IMR-90 (cell line): ENCODE measurements around the gene MTHFSD. TPM values are rescaled to one million over a fixed set of nuclear protein-coding genes. Genes with fewer than 3 reads are reported as not detected.

Experiments
- ATAC-seq: fragments of 200-7000 bp; cut with Tn5 transposase; 2 replicates; pipeline ENCODE4 v1.9.1; 2020; ENCODE audit warnings: low read depth, mild to moderate bottlenecking, moderate library complexity
- BruUV-seq: library from RNA; stranded (reverse); fragments of 400-500 nt; replicated peaks from 2 replicates; lab custom pipeline; 2021; lab: Mats Ljungman, UMichigan
- CTCF ChIA-PET: fragments of 300-600 bp; formaldehyde crosslinking; extraction: SDS; loops from one replicate; lab custom pipeline; 2021; ENCODE audit warnings: antibody characterized with exemption; lab: Yijun Ruan, JAX
- POLR2A ChIA-PET: fragments of 300-600 bp; sonication (Branson Sonifier 250); formaldehyde crosslinking; loops from one replicate; lab custom pipeline; 2022; ENCODE audit warnings: antibody characterized with exemption; ENCODE audit not compliant: unreplicated experiment; lab: Charles Lee
- DNase-seq: peaks from one replicate; pipeline ENCODE4 v3.0.0; 2013
- H2AFZ ChIP-seq: replicated peaks from 2 replicates; pipeline ENCODE3; 2013; ENCODE audit warnings: low read length, mild to moderate bottlenecking; ENCODE audit not compliant: poor library complexity
- H2AK5ac ChIP-seq: 2 replicates; pipeline ENCODE4 v1.6.1; 2013; ENCODE audit warnings: low read depth, low read length, inconsistent platforms
- H2AK9ac ChIP-seq: replicated peaks from 2 replicates; pipeline ENCODE3; 2013; ENCODE audit warnings: mild to moderate bottlenecking, low read depth, low read length, moderate library complexity; ENCODE audit not compliant: poor library complexity
- H2BK120ac ChIP-seq: 2 replicates; pipeline ENCODE4 v1.6.1; 2013; ENCODE audit warnings: low read depth, low read length, inconsistent platforms
- H2BK15ac ChIP-seq: 3 replicates; pipeline ENCODE4 v1.6.1; 2013; ENCODE audit warnings: low read depth, low read length, inconsistent platforms
- H2BK20ac ChIP-seq: 2 replicates; pipeline ENCODE4 v1.6.1; 2013; ENCODE audit warnings: low read depth, mild to moderate bottlenecking, inconsistent platforms, low read length, moderate library complexity
- H2BK5ac ChIP-seq: 2 replicates; pipeline ENCODE4 v1.6.1; 2013; ENCODE audit warnings: mild to moderate bottlenecking, low read depth, low read length, inconsistent platforms; ENCODE audit not compliant: poor library complexity, severe bottlenecking
- H3K14ac ChIP-seq: replicated peaks from 2 replicates; pipeline ENCODE4 v1.6.1; 2013; ENCODE audit warnings: low read depth, low read length, inconsistent platforms
- H3K18ac ChIP-seq: 2 replicates; pipeline ENCODE4 v1.6.1; 2013; ENCODE audit warnings: low read depth, low read length, control low read depth
- H3K23ac ChIP-seq: 2 replicates; pipeline ENCODE4 v1.6.1; 2013; ENCODE audit warnings: low read depth, low read length, inconsistent platforms
- H3K27ac ChIP-seq: 2 replicates; pipeline ENCODE4 v1.5.1; 2013; ENCODE audit warnings: mild to moderate bottlenecking, control low read depth, low read length; ENCODE audit not compliant: insufficient read depth
- H3K27me3 ChIP-seq: 2 replicates; pipeline ENCODE4 v1.6.1; 2013; ENCODE audit warnings: low read length; ENCODE audit not compliant: control insufficient read depth, insufficient read depth
- H3K36me3 ChIP-seq: 2 replicates; pipeline ENCODE4 v1.6.1; 2013; ENCODE audit warnings: low read length, mixed read lengths; ENCODE audit not compliant: control insufficient read depth, insufficient read depth
- H3K4ac ChIP-seq: 2 replicates; pipeline ENCODE4 v1.6.1; 2013; ENCODE audit warnings: low read depth, low read length, inconsistent platforms
- H3K4me1 ChIP-seq: 2 replicates; pipeline ENCODE4 v1.6.1; 2013; ENCODE audit warnings: low read length, mixed read lengths; ENCODE audit not compliant: control insufficient read depth, insufficient read depth
- H3K4me2 ChIP-seq: 2 replicates; pipeline ENCODE4 v1.6.1; 2013; ENCODE audit warnings: low read depth, mild to moderate bottlenecking, control low read depth, low read length, moderate library complexity
- H3K4me3 ChIP-seq: 2 replicates; pipeline ENCODE4 v1.5.1; 2013; ENCODE audit warnings: low read depth, mild to moderate bottlenecking, control low read depth, low read length, moderate library complexity; ENCODE audit not compliant: insufficient read depth
- H3K56ac ChIP-seq: 2 replicates; pipeline ENCODE4 v1.6.1; 2013; ENCODE audit warnings: low read length, inconsistent platforms; ENCODE audit not compliant: insufficient read depth; ENCODE audit errors: extremely low read depth
- H3K79me1 ChIP-seq, 2 experiments: 2 replicates each; pipeline ENCODE4 v1.6.1; 2013; ENCODE audit warnings: low read length in 2 of 2, inconsistent platforms in 1 of 2, low read depth in 1 of 2
- H3K9ac ChIP-seq: 2 replicates; pipeline ENCODE4 v1.6.1; 2013; ENCODE audit warnings: low read depth, low read length, control low read depth
- H3K9me1 ChIP-seq: 2 replicates; pipeline ENCODE4 v1.6.1; 2013; ENCODE audit warnings: low read length, inconsistent platforms; ENCODE audit not compliant: insufficient read depth
- H3K9me3 ChIP-seq: 2 replicates; pipeline ENCODE4 v1.6.1; 2013; ENCODE audit warnings: low read length; ENCODE audit not compliant: control insufficient read depth, insufficient read depth
- H4K20me1 ChIP-seq: 2 replicates; pipeline ENCODE4 v1.6.1; 2013; ENCODE audit warnings: low read length, inconsistent platforms; ENCODE audit not compliant: insufficient read depth
- H4K5ac ChIP-seq: 2 replicates; pipeline ENCODE4 v1.6.1; 2013; ENCODE audit warnings: mild to moderate bottlenecking, low read depth, low read length, control low read depth
- H4K8ac ChIP-seq, 2 experiments: 2 replicates each; pipeline ENCODE4 v1.6.1; 2013; ENCODE audit warnings: low read depth in 2 of 2, low read length in 2 of 2, control low read depth in 1 of 2, inconsistent platforms in 1 of 2
- H4K91ac ChIP-seq: 2 replicates; pipeline ENCODE4 v1.6.1; 2013; ENCODE audit warnings: low read depth, low read length, inconsistent platforms; ENCODE audit not compliant: insufficient read depth
- BHLHE40 ChIP-seq: fragments of 150-350 bp; IDR thresholded peaks from 2 replicates; pipeline ENCODE4 v1.6.1; 2016; ENCODE audit warnings: mild to moderate bottlenecking, low read depth, low read length
- CEBPB ChIP-seq: IDR thresholded peaks from 2 replicates; pipeline ENCODE4 v1.6.1; 2012; ENCODE audit warnings: low read depth, low read length, improper control_type of control experiment
- CHD1 ChIP-seq: IDR thresholded peaks from 2 replicates; pipeline ENCODE4 v1.6.1; 2012; ENCODE audit warnings: low read depth, low read length, improper control_type of control experiment
- ELK1 ChIP-seq: fragments of 150-350 bp; IDR thresholded peaks from 2 replicates; pipeline ENCODE4 v1.6.1; 2016; ENCODE audit warnings: low read depth, mild to moderate bottlenecking, low read length, moderate library complexity, borderline replicate concordance
- FOS ChIP-seq: fragments of 150-350 bp; IDR thresholded peaks from 2 replicates; pipeline ENCODE4 v1.6.1; 2016; ENCODE audit warnings: low read depth, low read length
- MAFK ChIP-seq: IDR thresholded peaks from 2 replicates; pipeline ENCODE4 v1.6.1; 2012; ENCODE audit warnings: low read depth, low read length, improper control_type of control experiment
- MAZ ChIP-seq: IDR thresholded peaks from 2 replicates; pipeline ENCODE4 v1.6.1; 2012; ENCODE audit warnings: low read depth, mild to moderate bottlenecking, low read length, improper control_type of control experiment, moderate library complexity, borderline replicate concordance
- MXI1 ChIP-seq: IDR thresholded peaks from 2 replicates; pipeline ENCODE4 v1.6.1; 2012; ENCODE audit warnings: low read depth, mild to moderate bottlenecking, low read length, moderate library complexity, borderline replicate concordance
- NFE2L2 ChIP-seq: fragments of 150-350 bp; IDR thresholded peaks from 2 replicates; pipeline ENCODE4 v1.6.1; 2016; ENCODE audit warnings: low read depth, mild to moderate bottlenecking, low read length
- POLR2A ChIP-seq: IDR thresholded peaks from 2 replicates; pipeline ENCODE4 v1.6.1; 2012; ENCODE audit warnings: mild to moderate bottlenecking, low read depth, low read length
- RAD21 ChIP-seq: IDR thresholded peaks from 2 replicates; pipeline ENCODE4 v1.6.1; 2012; ENCODE audit warnings: low read length, improper control_type of control experiment
- RCOR1 ChIP-seq: IDR thresholded peaks from 2 replicates; pipeline ENCODE4 v1.6.1; 2012; ENCODE audit warnings: mild to moderate bottlenecking, low read length, improper control_type of control experiment; ENCODE audit not compliant: insufficient replicate concordance
- SMC3 ChIP-seq: fragments of 150-350 bp; IDR thresholded peaks from 2 replicates; pipeline ENCODE4 v1.6.1; 2016; ENCODE audit warnings: low read depth, mild to moderate bottlenecking, antibody characterized with exemption, low read length, moderate library complexity
- USF2 ChIP-seq: fragments of 150-350 bp; IDR thresholded peaks from 2 replicates; pipeline ENCODE4 v1.6.1; 2017; ENCODE audit warnings: mild to moderate bottlenecking, antibody characterized with exemption, low read length, low read depth
- WGBS, 2 experiments: methylation state at CpG; one replicate each; pipeline versions ENCODE4 v1.1.5 to v1.1.7; 2013; ENCODE audit warnings: missing lambda C conversion rate in 2 of 2; ENCODE audit not compliant: insufficient read length in 1 of 2; ENCODE audit errors: extremely low coverage in 2 of 2; 5-methylcytosine and 5-hydroxymethylcytosine counted together
- dilution Hi-C: fragments of 300-500 bp; cut with HindIII; formaldehyde crosslinking; loops from one replicate; pipeline ENCODE4 v1.14.3; 2018; ENCODE audit warnings: low sequenced_read_pairs; ENCODE audit not compliant: unreplicated experiment
- in situ Hi-C: fragments of 300-500 bp; cut with MboI; formaldehyde crosslinking; loops from 3 replicates; pipeline ENCODE4 v1.14.3; 2019; ENCODE audit warnings: low sequenced_read_pairs, inconsistent platforms, mixed read lengths
- intact Hi-C: fragments of 100-400 bp; cut with micrococcal nuclease; formaldehyde crosslinking; loops from 2 replicates; pipeline ENCODE4 v1.10.0; 2022
- polyA plus RNA-seq, 3 experiments: library from polyadenylated mRNA; depleted of rRNA; stranded (reverse); fragments of >200 nt; gene quantifications; 2 replicates each; pipeline ENCODE4 v1.2.3, GENCODE V29; 2012; ENCODE audit warnings: low replicate concordance in 1 of 3
- total RNA-seq: library from RNA; depleted of rRNA; stranded (reverse); fragments of >200 nt; gene quantifications from 2 replicates; pipeline ENCODE4 v1.2.3, GENCODE V29; 2012
- TF ChIP-seq, protein P1 (sequence below): conservative IDR thresholded peaks from 2 replicates; pipeline ENCODE4 v1.5.1; 2012; ENCODE audit warnings: mild to moderate bottlenecking, low read depth, low read length, improper control_type of control experiment

The MTHFSD gene
- total and polyA plus RNA-seq, 2 of the 4 experiments (the other 2 are of a cell fraction) = 8.2 to 16.8 TPM

- no peak overlapping the region for H3K9ac ChIP-seq
- ATAC-seq (no peak), DNase-seq (no peak)
- in situ Hi-C loops (no loop called here), dilution Hi-C loops (no loop called here), intact Hi-C loops (no loop called here)
- H2BK120ac ChIP-seq = no peak overlapping the region
- H3K56ac ChIP-seq = no peak overlapping the region
- H4K91ac ChIP-seq = no peak overlapping the region
- H3K36me3 ChIP-seq = peaks cover 66% of the 10 kb centered on the region
- H3K27ac ChIP-seq = no peak overlapping the region
- no peak overlapping the region for H2BK20ac ChIP-seq
- H2AFZ ChIP-seq = no peak overlapping the region
- ChIA-PET CTCF (no interaction called here), POLR2A (no interaction called here)
- no peak overlapping the region for H3K4ac ChIP-seq
- no peak overlapping the region for H3K18ac ChIP-seq
- WGBS, 2 experiments = 93% methylated on average over 19 of the region's 54 CpGs; no CpG with 5 or more reads in 1 of the 2 experiments
- peak overlapping the region; percentile 27; the same call in 1 of the 2 replicates for H2AK5ac ChIP-seq
- H3K79me1 ChIP-seq = peaks cover 24 to 66% of the 10 kb centered on the region in 2 experiments
- H2BK15ac ChIP-seq = no peak overlapping the region
- H3K27me3 ChIP-seq = no peaks in the 10 kb centered on the region
- no peak overlapping the region for H3K4me2 ChIP-seq
- H2AK9ac ChIP-seq = no peak overlapping the region
- no peak overlapping the region for H3K23ac ChIP-seq
- no peak overlapping the region for H4K5ac ChIP-seq
- no peak overlapping the region; a peak in 1 of 4 replicates for H4K8ac ChIP-seq
- peak overlapping the region; percentile 9; the same call in 1 of the 2 replicates for H3K14ac ChIP-seq
- BruUV-seq = no TSS peak
- peaks cover 48% of the 10 kb centered on the region for H3K4me1 ChIP-seq
- H3K9me3 ChIP-seq = no peaks in the 10 kb centered on the region
- no peak overlapping the region for H2BK5ac ChIP-seq
- peaks cover 44% of the 10 kb centered on the region for H3K9me1 ChIP-seq
- no peak overlapping the region for H3K4me3 ChIP-seq
- H4K20me1 ChIP-seq = peaks cover 96% of the 10 kb centered on the region
- TF ChIP-seq CHD1 (no peak), MXI1 (no peak), ELK1 (no peak), FOS (no peak), RCOR1 (no peak), MAFK (no peak), BHLHE40 (no peak), RAD21 (no peak), POLR2A (no peak), NFE2L2 (no peak), USF2 (no peak), SMC3 (no peak), CEBPB (no peak), MAZ (no peak)
- TF ChIP-seq, protein P1, sequence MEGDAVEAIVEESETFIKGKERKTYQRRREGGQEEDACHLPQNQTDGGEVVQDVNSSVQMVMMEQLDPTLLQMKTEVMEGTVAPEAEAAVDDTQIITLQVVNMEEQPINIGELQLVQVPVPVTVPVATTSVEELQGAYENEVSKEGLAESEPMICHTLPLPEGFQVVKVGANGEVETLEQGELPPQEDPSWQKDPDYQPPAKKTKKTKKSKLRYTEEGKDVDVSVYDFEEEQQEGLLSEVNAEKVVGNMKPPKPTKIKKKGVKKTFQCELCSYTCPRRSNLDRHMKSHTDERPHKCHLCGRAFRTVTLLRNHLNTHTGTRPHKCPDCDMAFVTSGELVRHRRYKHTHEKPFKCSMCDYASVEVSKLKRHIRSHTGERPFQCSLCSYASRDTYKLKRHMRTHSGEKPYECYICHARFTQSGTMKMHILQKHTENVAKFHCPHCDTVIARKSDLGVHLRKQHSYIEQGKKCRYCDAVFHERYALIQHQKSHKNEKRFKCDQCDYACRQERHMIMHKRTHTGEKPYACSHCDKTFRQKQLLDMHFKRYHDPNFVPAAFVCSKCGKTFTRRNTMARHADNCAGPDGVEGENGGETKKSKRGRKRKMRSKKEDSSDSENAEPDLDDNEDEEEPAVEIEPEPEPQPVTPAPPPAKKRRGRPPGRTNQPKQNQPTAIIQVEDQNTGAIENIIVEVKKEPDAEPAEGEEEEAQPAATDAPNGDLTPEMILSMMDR = no peak
Measured at GRCh38 chr16:86494565-86495356, 60.3 kb downstream of the MTHFSD start.
